CD14-positive monocyte (primary cell): ENCODE data around the gene TIMP2. TPM values are rescaled to one million over a fixed set of nuclear protein-coding genes. Genes with fewer than 3 reads are reported as not detected.

Source experiments
- DNase-seq, 3 donors: peaks; one replicate each; pipeline ENCODE4 v3.0.0-alpha.2; 2011 to 2022
- H2AFZ ChIP-seq: 2 replicates; pipeline ENCODE4 v1.6.0; 2012; ENCODE audit warnings: mild to moderate bottlenecking, low read depth, low read length, inconsistent platforms; ENCODE audit not compliant: insufficient read depth, poor library complexity, severe bottlenecking
- H3K27ac ChIP-seq, 2 donors: 1 replicate in 1 of 2; 2 replicates in 1 of 2; pipeline ENCODE4 v1.5.1; 2012 to 2013; ENCODE audit warnings: low read length in 2 of 2, control low read depth in 1 of 2, inconsistent platforms in 1 of 2, low read depth in 1 of 2, mild to moderate bottlenecking in 1 of 2
- H3K27me3 ChIP-seq, 2 donors: one replicate each; pipeline versions ENCODE4 v1.6.0 to v1.6.1; 2011 to 2013; ENCODE audit warnings: low read length in 2 of 2; ENCODE audit not compliant: control insufficient read depth in 2 of 2, insufficient read depth in 2 of 2
- H3K36me3 ChIP-seq, 2 donors: replicated peaks in 1 of 2; 1 replicate in 1 of 2; 2 replicates in 1 of 2; pipeline versions ENCODE4 v1.5.1 to v1.6.1; 2012 to 2013; ENCODE audit warnings: low read length in 2 of 2, control low read depth in 1 of 2, inconsistent platforms in 1 of 2, mild to moderate bottlenecking in 1 of 2; ENCODE audit not compliant: insufficient read depth in 2 of 2, control insufficient read depth in 1 of 2
- H3K4me1 ChIP-seq, 2 donors: 1 replicate in 1 of 2; 2 replicates in 1 of 2; pipeline versions ENCODE4 v1.5.1 to v1.6.1; 2012 to 2013; ENCODE audit warnings: low read length in 2 of 2, control low read depth in 1 of 2, inconsistent platforms in 1 of 2, mild to moderate bottlenecking in 1 of 2, moderate library complexity in 1 of 2; ENCODE audit not compliant: insufficient read depth in 2 of 2, control insufficient read depth in 1 of 2
- H3K4me2 ChIP-seq: replicated peaks from 2 replicates; pipeline ENCODE3; 2012; ENCODE audit warnings: low read length, moderate library complexity, mild to moderate bottlenecking; ENCODE audit not compliant: poor library complexity, severe bottlenecking; ENCODE audit errors: extremely low read depth
- H3K4me3 ChIP-seq, 3 experiments: fragments of 200-600 bp in 1 of 3; sonication (generic) in 1 of 3; replicated peaks in 1 of 3; 1 replicate in 2 of 3; 2 replicates in 1 of 3; pipeline ENCODE4 v1.5.1; 2011 to 2013; ENCODE audit warnings: low read length in 3 of 3, mild to moderate bottlenecking in 3 of 3, control low read depth in 2 of 3, low read depth in 2 of 3, inconsistent platforms in 1 of 3, moderate library complexity in 1 of 3
- H3K79me2 ChIP-seq: 2 replicates; pipeline ENCODE4 v1.6.0; 2012; ENCODE audit warnings: mild to moderate bottlenecking, control low read depth, inconsistent platforms, low read length, moderate library complexity; ENCODE audit not compliant: insufficient read depth
- H3K9ac ChIP-seq: 2 replicates; pipeline ENCODE4 v1.6.0; 2017; ENCODE audit warnings: low read length, mild to moderate bottlenecking; ENCODE audit not compliant: insufficient read depth, poor library complexity, severe bottlenecking
- H3K9me3 ChIP-seq, 2 donors: replicated peaks in 1 of 2; 1 replicate in 1 of 2; 2 replicates in 1 of 2; pipeline versions ENCODE4 v1.5.1 to v1.6.1; 2012 to 2013; ENCODE audit warnings: low read length in 2 of 2, control low read depth in 1 of 2; ENCODE audit not compliant: control insufficient read depth in 1 of 2, insufficient read depth in 1 of 2
- H4K20me1 ChIP-seq: 2 replicates; pipeline ENCODE4 v1.6.0; 2012; ENCODE audit warnings: mild to moderate bottlenecking, low read length, control low read depth, moderate library complexity; ENCODE audit not compliant: insufficient read depth
- H3K27ac Mint-ChIP-seq, 7 donors: one replicate each; pipeline ENCODE4 v1.8.0; 2020; ENCODE audit warnings: mild to moderate bottlenecking in 7 of 7, mixed read lengths in 7 of 7, moderate library complexity in 6 of 7, inconsistent platforms in 2 of 7
- H3K27me3 Mint-ChIP-seq, 3 donors: one replicate each; pipeline ENCODE4 v1.8.0; 2021 to 2022; ENCODE audit warnings: low read depth in 3 of 3, mild to moderate bottlenecking in 3 of 3, mixed read lengths in 3 of 3, moderate library complexity in 3 of 3, inconsistent platforms in 1 of 3
- H3K36me3 Mint-ChIP-seq, 2 donors: one replicate each; pipeline ENCODE4 v1.8.0; 2020; ENCODE audit warnings: mixed read lengths in 2 of 2, inconsistent platforms in 1 of 2, mild to moderate bottlenecking in 1 of 2
- H3K4me1 Mint-ChIP-seq: one replicate; pipeline ENCODE4 v1.8.0; 2020; ENCODE audit warnings: mild to moderate bottlenecking, mixed read lengths
- H3K4me3 Mint-ChIP-seq, 2 donors: one replicate each; pipeline ENCODE4 v1.8.0; 2020; ENCODE audit warnings: mild to moderate bottlenecking in 2 of 2, mixed read lengths in 2 of 2, moderate library complexity in 1 of 2
- H3K9me3 Mint-ChIP-seq, 7 donors: one replicate each; pipeline ENCODE4 v1.8.0; 2020 to 2022; ENCODE audit warnings: mixed read lengths in 7 of 7, mild to moderate bottlenecking in 6 of 7, moderate library complexity in 6 of 7, inconsistent platforms in 2 of 7
- CTCF ChIP-seq: fragments of 200-600 bp; IDR thresholded peaks from one replicate; pipeline ENCODE4 v1.8.0; 2022; ENCODE audit warnings: antibody characterized with exemption, mild to moderate bottlenecking
- WGBS: methylation state at CpG from one replicate; pipeline ENCODE4 v1.1.5; 2013; ENCODE audit warnings: missing lambda C conversion rate; ENCODE audit not compliant: insufficient coverage; 5-methylcytosine and 5-hydroxymethylcytosine counted together
- intact Hi-C, 2 donors: fragments of 100-400 bp; cut with micrococcal nuclease; formaldehyde crosslinking; loops; one replicate each; pipeline versions ENCODE4 v1.15.0 to v1.15.1; 2023
- polyA plus RNA-seq, 3 donors: library from polyadenylated mRNA; depleted of rRNA in 1 of 3; unstranded in 2 of 3; stranded (reverse) in 1 of 3; fragments of 300-500 nt in 2 of 3; fragments of >200 nt in 1 of 3; fragmentation: Illumina TruSeq in 2 of 3; gene quantifications; 1 replicate in 2 of 3; 2 replicates in 1 of 3; pipeline ENCODE4 v1.2.3, GENCODE V29; 2012 to 2021

TIMP2 gene
- polyA plus RNA-seq, 3 donors, result 4.5 to 101 (median 6.4) TPM

GRCh38 chr17:78849026-78849425 lies 76.2 kb downstream of the TIMP2 start:
- Histone ChIP-seq H3K4me3 (no peak overlapping the region), H3K9me3 (no peaks in the 10 kb centered on the region), H4K20me1 (peaks cover 24% of the 10 kb centered on the region), H3K27me3 (no peaks in the 10 kb centered on the region), H3K4me2 (no peak overlapping the region), H3K4me1 (no peaks in the 10 kb centered on the region), H3K79me2 (no peaks in the 10 kb centered on the region), H3K9ac (no peak overlapping the region), H2AFZ (no peak overlapping the region), H3K36me3 (peaks cover 14 to 18% of the 10 kb centered on the region in 2 donors), H3K27ac (no peak overlapping the region)
- H3K36me3 Mint-ChIP-seq, result peaks cover 17 to 25% of the 10 kb centered on the region in 2 donors
- H3K4me3 Mint-ChIP-seq, result no peak overlapping the region
- peaks cover 6% of the 10 kb centered on the region for H3K4me1 Mint-ChIP-seq
- no peaks in the 10 kb centered on the region for H3K9me3 Mint-ChIP-seq
- TF ChIP-seq CTCF, result no peak
- 100% methylated on average over 3 of the region's 5 CpGs for WGBS
- H3K27ac Mint-ChIP-seq, result no peak overlapping the region
- intact Hi-C loops, result loop anchor here in 1 of 2 donors (10.0 kb wide), 1 partner anchor 126 kb away; the partner anchor contains the start of gene LGALS3BP
- peaks cover 0 to 3% (median 1%) of the 10 kb centered on the region in 3 donors for H3K27me3 Mint-ChIP-seq
- no peak for DNase-seq

- TF ChIP-seq CTCF, result no peak
- Histone ChIP-seq H3K4me3 (no peak overlapping the region), H3K9ac (no peak overlapping the region), H3K27ac (no peak overlapping the region), H3K4me1 (no peaks in the 10 kb centered on the region), H3K27me3 (no peaks in the 10 kb centered on the region), H4K20me1 (peaks cover 5% of the 10 kb centered on the region), H3K9me3 (no peaks in the 10 kb centered on the region), H3K4me2 (no peak overlapping the region), H3K79me2 (no peaks in the 10 kb centered on the region), H3K36me3 (no peaks in the 10 kb centered on the region), H2AFZ (no peak overlapping the region)
- Mint-ChIP-seq H3K4me1 (peaks cover 12% of the 10 kb centered on the region), H3K4me3 (no peak overlapping the region), H3K9me3 (no peaks in the 10 kb centered on the region), H3K27me3 (peaks cover 1 to 3% (median 2%) of the 10 kb centered on the region in 3 donors), H3K27ac (no peak overlapping the region), H3K36me3 (peaks cover 0 to 5% of the 10 kb centered on the region in 2 donors)
- no peak for DNase-seq
- WGBS, result no CpG with 5 or more reads among the region's 3 CpGs
- intact Hi-C loops, result loop anchor here in 1 of 2 donors (10.0 kb wide), 1 partner anchor 128 kb away; the partner anchor contains the start of gene LGALS3BP
These were observed 78.1 kb downstream of the TIMP2 start for GRCh38 chr17:78847052-78847451.
